GM23338 (cell line): ENCODE measurements around the gene KLHL36. TPM values are rescaled to one million over a fixed set of nuclear protein-coding genes. Genes with fewer than 3 reads are reported as not detected.

ENCODE experiments used
- ATAC-seq: fragments of 200-7000 bp; cut with Tn5 transposase; 3 replicates; pipeline ENCODE4 v1.9.1; 2020
- DNase-seq: peaks from one replicate; pipeline ENCODE4 v3.0.0-alpha.2; 2015; ENCODE audit warnings: low spot score
- H2AFZ ChIP-seq: fragments of 200-600 bp; sonication (generic); 2 replicates; pipeline ENCODE4 v1.8.0; 2016; ENCODE audit warnings: antibody characterized with exemption, mild to moderate bottlenecking, moderate library complexity
- H3F3A ChIP-seq: fragments of 200-600 bp; sonication (generic); replicated peaks from 2 replicates; pipeline ENCODE4 v1.8.0; 2017; ENCODE audit warnings: antibody characterized with exemption, mixed run types, low read depth
- H3K27ac ChIP-seq: fragments of 200-600 bp; sonication (generic); 2 replicates; pipeline ENCODE4 v1.6.1; 2016; ENCODE audit warnings: low read depth
- H3K27me3 ChIP-seq: fragments of 200-600 bp; sonication (generic); 2 replicates; pipeline ENCODE4 v1.8.0; 2016; ENCODE audit warnings: mild to moderate bottlenecking, mixed run types, moderate library complexity; ENCODE audit not compliant: insufficient read depth
- H3K36me3 ChIP-seq: fragments of 200-600 bp; sonication (generic); 2 replicates; pipeline ENCODE4 v1.8.0; 2016; ENCODE audit warnings: mild to moderate bottlenecking; ENCODE audit not compliant: insufficient read depth
- H3K4me1 ChIP-seq: fragments of 200-600 bp; sonication (generic); 2 replicates; pipeline ENCODE4 v1.8.0; 2016; ENCODE audit warnings: mild to moderate bottlenecking, moderate library complexity; ENCODE audit not compliant: insufficient read depth
- H3K4me2 ChIP-seq: fragments of 200-600 bp; sonication (generic); 2 replicates; pipeline ENCODE4 v1.7.1; 2017; ENCODE audit warnings: mixed run types
- H3K4me3 ChIP-seq: fragments of 200-600 bp; sonication (generic); 2 replicates; pipeline ENCODE4 v1.6.1; 2016; ENCODE audit warnings: mixed run types
- H3K79me2 ChIP-seq: fragments of 200-600 bp; sonication (generic); replicated peaks from 2 replicates; pipeline ENCODE4 v1.8.0; 2017; ENCODE audit warnings: mild to moderate bottlenecking; ENCODE audit not compliant: insufficient read depth
- H3K9me2 ChIP-seq: fragments of 200-600 bp; sonication (generic); 2 replicates; pipeline ENCODE4 v1.8.0; 2017; ENCODE audit not compliant: insufficient read depth
- H4K20me1 ChIP-seq: fragments of 200-600 bp; sonication (generic); replicated peaks from 2 replicates; pipeline ENCODE4 v1.8.0; 2017; ENCODE audit warnings: mild to moderate bottlenecking; ENCODE audit not compliant: insufficient read depth
- H3K27ac Mint-ChIP-seq: 2 replicates; pipeline ENCODE4 v1.8.0; 2020; ENCODE audit warnings: inconsistent platforms, mild to moderate bottlenecking, moderate library complexity, mixed read lengths
- H3K27me3 Mint-ChIP-seq: 3 replicates; pipeline ENCODE4 v1.8.0; 2022; ENCODE audit warnings: low read depth, mild to moderate bottlenecking, moderate library complexity, mixed read lengths, inconsistent platforms; ENCODE audit not compliant: insufficient read depth, poor library complexity
- H3K36me3 Mint-ChIP-seq: 3 replicates; pipeline ENCODE4 v1.8.0; 2021; ENCODE audit warnings: low read depth, mild to moderate bottlenecking, inconsistent platforms, moderate library complexity, mixed read lengths
- H3K4me1 Mint-ChIP-seq: 3 replicates; pipeline ENCODE4 v1.8.0; 2020; ENCODE audit warnings: mild to moderate bottlenecking, inconsistent platforms, mixed read lengths
- H3K4me3 Mint-ChIP-seq: 3 replicates; pipeline ENCODE4 v1.8.0; 2021; ENCODE audit warnings: moderate library complexity, mild to moderate bottlenecking, inconsistent platforms, mixed read lengths
- H3K9me3 Mint-ChIP-seq: 3 replicates; pipeline ENCODE4 v1.8.0; 2020; ENCODE audit warnings: moderate library complexity, mild to moderate bottlenecking, inconsistent platforms, mixed read lengths
- CREB1 ChIP-seq: fragments of 250-450 bp; sonication (Bioruptor Pico); IDR thresholded peaks from 2 replicates; pipeline ENCODE4 v1.5.0; 2020; ENCODE audit warnings: low read depth, mild to moderate bottlenecking, moderate library complexity
- EZH2 ChIP-seq: fragments of 200-600 bp; sonication (generic); IDR thresholded peaks from one replicate; pipeline ENCODE4 v1.8.0; 2017; ENCODE audit warnings: antibody characterized with exemption, mild to moderate bottlenecking, low read depth; ENCODE audit not compliant: unreplicated experiment
- STAT1 ChIP-seq: IDR thresholded peaks from one replicate; pipeline ENCODE4 v1.6.1; 2016; ENCODE audit warnings: antibody characterized with exemption; ENCODE audit not compliant: unreplicated experiment
- ZNF114 ChIP-seq: fragments of 250-450 bp; sonication (Bioruptor Pico); IDR thresholded peaks from 2 replicates; pipeline ENCODE4 v1.5.0; 2020; ENCODE audit warnings: mild to moderate bottlenecking, moderate library complexity
- polyA plus RNA-seq: library from polyadenylated mRNA; unstranded; fragments of >200 nt; fragmentation: Nextera tagmentation; extraction: Ambion mirVana; gene quantifications from 2 replicates; pipeline ENCODE4 v1.2.1, GENCODE V29; 2016
- total RNA-seq: library from RNA; depleted of rRNA; stranded (reverse); fragments of >200 nt; shearing (Covaris generic); gene quantifications from 2 replicates; pipeline ENCODE4 v1.2.3, GENCODE V29; 2014
- TF ChIP-seq, protein P1 (sequence below), 2 experiments: fragments of 200-600 bp in 1 of 2; sonication (generic) in 1 of 2; conservative IDR thresholded peaks; 2 replicates each; pipeline versions ENCODE4 v1.5.1 to v1.6.1; 2016 to 2017; ENCODE audit warnings: antibody characterized with exemption in 2 of 2, low read depth in 2 of 2, mild to moderate bottlenecking in 2 of 2, moderate library complexity in 1 of 2
- TF ChIP-seq, protein P2 (sequence below): IDR thresholded peaks from one replicate; pipeline ENCODE4 v1.6.1; 2018; ENCODE audit warnings: antibody characterized with exemption; ENCODE audit not compliant: unreplicated experiment
- TF ChIP-seq, protein P3 (sequence below): IDR thresholded peaks from 2 replicates; pipeline ENCODE4 v1.6.1; 2016; ENCODE audit warnings: antibody characterized with exemption

KLHL36 gene
- total and polyA plus RNA-seq, 2 experiments from 2014 or later = 13.4 to 70.4 TPM

DNA sequence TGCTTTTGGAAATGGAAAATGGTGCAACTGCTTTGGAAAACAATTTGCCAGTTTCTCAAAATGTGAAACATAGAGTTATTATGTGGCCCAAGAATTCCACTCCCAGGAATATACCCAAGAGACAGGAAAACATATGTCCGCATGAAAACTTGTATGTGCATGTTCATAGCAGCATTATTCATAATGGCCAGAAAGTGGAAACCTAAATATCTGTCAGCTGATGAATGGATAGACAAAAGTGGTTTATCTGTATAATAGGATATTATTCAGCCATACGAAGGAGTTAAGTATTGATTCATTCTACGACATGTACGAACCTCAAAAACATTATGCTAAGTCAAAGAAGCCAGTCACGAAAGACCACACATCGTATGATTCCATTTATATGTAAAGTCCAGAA is 22.8 kb upstream of the KLHL36 start (continued):
- TF ChIP-seq, protein P1, sequence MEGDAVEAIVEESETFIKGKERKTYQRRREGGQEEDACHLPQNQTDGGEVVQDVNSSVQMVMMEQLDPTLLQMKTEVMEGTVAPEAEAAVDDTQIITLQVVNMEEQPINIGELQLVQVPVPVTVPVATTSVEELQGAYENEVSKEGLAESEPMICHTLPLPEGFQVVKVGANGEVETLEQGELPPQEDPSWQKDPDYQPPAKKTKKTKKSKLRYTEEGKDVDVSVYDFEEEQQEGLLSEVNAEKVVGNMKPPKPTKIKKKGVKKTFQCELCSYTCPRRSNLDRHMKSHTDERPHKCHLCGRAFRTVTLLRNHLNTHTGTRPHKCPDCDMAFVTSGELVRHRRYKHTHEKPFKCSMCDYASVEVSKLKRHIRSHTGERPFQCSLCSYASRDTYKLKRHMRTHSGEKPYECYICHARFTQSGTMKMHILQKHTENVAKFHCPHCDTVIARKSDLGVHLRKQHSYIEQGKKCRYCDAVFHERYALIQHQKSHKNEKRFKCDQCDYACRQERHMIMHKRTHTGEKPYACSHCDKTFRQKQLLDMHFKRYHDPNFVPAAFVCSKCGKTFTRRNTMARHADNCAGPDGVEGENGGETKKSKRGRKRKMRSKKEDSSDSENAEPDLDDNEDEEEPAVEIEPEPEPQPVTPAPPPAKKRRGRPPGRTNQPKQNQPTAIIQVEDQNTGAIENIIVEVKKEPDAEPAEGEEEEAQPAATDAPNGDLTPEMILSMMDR (conservative IDR thresholded peaks at IDR 0.05; ENCODE audit: low read depth in 2 of 2) = no peak
- TF ChIP-seq, protein P2, sequence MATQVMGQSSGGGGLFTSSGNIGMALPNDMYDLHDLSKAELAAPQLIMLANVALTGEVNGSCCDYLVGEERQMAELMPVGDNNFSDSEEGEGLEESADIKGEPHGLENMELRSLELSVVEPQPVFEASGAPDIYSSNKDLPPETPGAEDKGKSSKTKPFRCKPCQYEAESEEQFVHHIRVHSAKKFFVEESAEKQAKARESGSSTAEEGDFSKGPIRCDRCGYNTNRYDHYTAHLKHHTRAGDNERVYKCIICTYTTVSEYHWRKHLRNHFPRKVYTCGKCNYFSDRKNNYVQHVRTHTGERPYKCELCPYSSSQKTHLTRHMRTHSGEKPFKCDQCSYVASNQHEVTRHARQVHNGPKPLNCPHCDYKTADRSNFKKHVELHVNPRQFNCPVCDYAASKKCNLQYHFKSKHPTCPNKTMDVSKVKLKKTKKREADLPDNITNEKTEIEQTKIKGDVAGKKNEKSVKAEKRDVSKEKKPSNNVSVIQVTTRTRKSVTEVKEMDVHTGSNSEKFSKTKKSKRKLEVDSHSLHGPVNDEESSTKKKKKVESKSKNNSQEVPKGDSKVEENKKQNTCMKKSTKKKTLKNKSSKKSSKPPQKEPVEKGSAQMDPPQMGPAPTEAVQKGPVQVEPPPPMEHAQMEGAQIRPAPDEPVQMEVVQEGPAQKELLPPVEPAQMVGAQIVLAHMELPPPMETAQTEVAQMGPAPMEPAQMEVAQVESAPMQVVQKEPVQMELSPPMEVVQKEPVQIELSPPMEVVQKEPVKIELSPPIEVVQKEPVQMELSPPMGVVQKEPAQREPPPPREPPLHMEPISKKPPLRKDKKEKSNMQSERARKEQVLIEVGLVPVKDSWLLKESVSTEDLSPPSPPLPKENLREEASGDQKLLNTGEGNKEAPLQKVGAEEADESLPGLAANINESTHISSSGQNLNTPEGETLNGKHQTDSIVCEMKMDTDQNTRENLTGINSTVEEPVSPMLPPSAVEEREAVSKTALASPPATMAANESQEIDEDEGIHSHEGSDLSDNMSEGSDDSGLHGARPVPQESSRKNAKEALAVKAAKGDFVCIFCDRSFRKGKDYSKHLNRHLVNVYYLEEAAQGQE = no peak
- TF ChIP-seq, protein P3, sequence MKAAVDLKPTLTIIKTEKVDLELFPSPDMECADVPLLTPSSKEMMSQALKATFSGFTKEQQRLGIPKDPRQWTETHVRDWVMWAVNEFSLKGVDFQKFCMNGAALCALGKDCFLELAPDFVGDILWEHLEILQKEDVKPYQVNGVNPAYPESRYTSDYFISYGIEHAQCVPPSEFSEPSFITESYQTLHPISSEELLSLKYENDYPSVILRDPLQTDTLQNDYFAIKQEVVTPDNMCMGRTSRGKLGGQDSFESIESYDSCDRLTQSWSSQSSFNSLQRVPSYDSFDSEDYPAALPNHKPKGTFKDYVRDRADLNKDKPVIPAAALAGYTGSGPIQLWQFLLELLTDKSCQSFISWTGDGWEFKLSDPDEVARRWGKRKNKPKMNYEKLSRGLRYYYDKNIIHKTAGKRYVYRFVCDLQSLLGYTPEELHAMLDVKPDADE = no peak
- TF ChIP-seq CREB1 (CRISPR knock-in tag) = no peak
- TF ChIP-seq STAT1 = no peak

DNA sequence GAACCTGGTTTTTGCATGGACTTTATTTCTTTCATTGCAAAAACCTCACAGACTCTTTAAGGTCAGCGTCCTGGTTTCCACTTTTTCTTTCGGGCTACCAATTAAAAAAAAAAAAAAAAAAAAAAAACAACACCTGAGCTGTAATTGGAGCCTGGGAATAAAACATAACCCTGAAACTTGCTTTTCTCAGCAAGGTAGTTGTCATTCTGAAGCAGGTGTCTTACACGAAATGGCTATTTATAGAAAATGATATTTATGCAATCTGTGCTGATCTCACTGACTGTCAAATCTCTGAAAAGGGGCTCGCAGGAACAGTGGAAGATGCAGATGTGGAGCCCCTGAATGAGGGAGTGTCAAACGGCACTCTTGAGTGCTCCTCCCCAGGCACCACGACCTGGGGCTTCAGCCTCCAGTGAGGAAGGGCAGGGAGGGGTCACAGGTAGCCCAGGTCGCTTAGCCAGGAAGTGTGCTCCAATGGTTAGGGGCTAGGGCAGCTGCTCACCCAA is 20.0 kb upstream of the KLHL36 start:
- Mint-ChIP-seq H3K4me1 (peaks cover 10% of the 10 kb centered on the region; the same call in 2 of the 3 replicates), H3K4me3 (no peak overlapping the region), H3K27me3 (no peaks in the 10 kb centered on the region), H3K9me3 (no peaks in the 10 kb centered on the region), H3K27ac (no peak overlapping the region), H3K36me3 (no peaks in the 10 kb centered on the region)
- Histone ChIP-seq H3K36me3 (no peaks in the 10 kb centered on the region), H3K79me2 (no peaks in the 10 kb centered on the region), H3K4me1 (peaks cover 5% of the 10 kb centered on the region; the same call in 1 of the 2 replicates), H2AFZ (no peak overlapping the region), H3K9me2 (no peaks in the 10 kb centered on the region), H3K4me2 (no peak overlapping the region), H4K20me1 (no peaks in the 10 kb centered on the region), H3K4me3 (no peak overlapping the region), H3K27ac (no peak overlapping the region), H3K27me3 (no peaks in the 10 kb centered on the region), H3F3A (no peaks in the 10 kb centered on the region)
- ATAC-seq = no peak
- no peak for DNase-seq
- TF ChIP-seq EZH2 (no peak), STAT1 (no peak), ZNF114 (CRISPR knock-in tag) (no peak)
- TF ChIP-seq, protein P3 = no peak
- TF ChIP-seq, protein P2 = no peak
